Endothelial cell of umbilical vein (primary cell): Measurements from ENCODE around the gene CLIC6. TPM values are rescaled to one million over a fixed set of nuclear protein-coding genes. Genes with fewer than 3 reads are reported as not detected.

Experiments used
- BruUV-seq: library from RNA; stranded (reverse); fragments of 400-500 nt; replicated peaks from 2 replicates; lab custom pipeline; 2021; lab: Mats Ljungman, UMichigan
- CTCF ChIA-PET: fragments of 300-600, 350-600 bp; sonication (Branson Sonifier 250); formaldehyde crosslinking; loops from one replicate; lab custom pipeline; 2021; ENCODE audit warnings: antibody characterized with exemption, inconsistent platforms; lab: Charles Lee
- POLR2A ChIA-PET: fragments of 300-600, 350-600 bp; sonication (Branson Sonifier 250); formaldehyde crosslinking; loops from one replicate; lab custom pipeline; 2021; ENCODE audit warnings: antibody characterized with exemption, inconsistent platforms; lab: Charles Lee
- DNase-seq: peaks from one replicate; pipeline ENCODE4 v3.0.0-alpha.2; 2011; ENCODE audit warnings: low read depth, low spot score
- FAIRE-seq: peaks from 2 replicates; lab custom pipeline; 2011; peaks lifted over from hg19 to GRCh38; lab: Jason Lieb, UNC
- H2AFZ ChIP-seq: 2 replicates; pipeline ENCODE4 v1.6.0; 2012; ENCODE audit warnings: low read depth, low read length, control low read depth, inconsistent platforms
- H3K27ac ChIP-seq: 2 replicates; pipeline ENCODE4 v1.5.1; 2011; ENCODE audit warnings: low read depth, mild to moderate bottlenecking, control low read depth, low read length, moderate library complexity; ENCODE audit not compliant: insufficient read depth
- H3K27me3 ChIP-seq, 2 experiments: 2 replicates each; pipeline versions ENCODE4 v1.6.0 to v1.6.1; 2011; ENCODE audit warnings: low read length in 2 of 2, mixed read lengths in 1 of 2; ENCODE audit not compliant: control insufficient read depth in 2 of 2, insufficient read depth in 2 of 2
- H3K36me3 ChIP-seq, 2 experiments: 2 replicates in 1 of 2; 3 replicates in 1 of 2; pipeline ENCODE4 v1.5.1; 2011; ENCODE audit warnings: low read length in 2 of 2, mild to moderate bottlenecking in 1 of 2, moderate library complexity in 1 of 2; ENCODE audit not compliant: control insufficient read depth in 2 of 2, insufficient read depth in 2 of 2; ENCODE audit errors: extremely low read depth in 1 of 2
- H3K4me1 ChIP-seq: 3 replicates; pipeline ENCODE4 v1.5.1; 2011; ENCODE audit warnings: mild to moderate bottlenecking, low read length; ENCODE audit not compliant: control insufficient read depth, insufficient read depth; ENCODE audit errors: extremely low read depth
- H3K4me2 ChIP-seq: 2 replicates; pipeline ENCODE4 v1.6.1; 2011; ENCODE audit warnings: low read length, control low read depth, mixed read lengths; ENCODE audit not compliant: insufficient read depth
- H3K4me3 ChIP-seq, 3 experiments: fragments of 200-600 bp in 1 of 3; sonication (generic), shearing (Covaris generic) in 1 of 3; replicated peaks in 1 of 3; 2 replicates each; pipeline ENCODE4 v1.5.1; 2011 to 2016; ENCODE audit warnings: control low read depth in 3 of 3, low read length in 3 of 3, mild to moderate bottlenecking in 2 of 3, inconsistent platforms in 1 of 3, low read depth in 1 of 3, moderate library complexity in 1 of 3; ENCODE audit not compliant: insufficient read depth in 1 of 3
- H3K79me2 ChIP-seq: 2 replicates; pipeline ENCODE4 v1.6.0; 2012; ENCODE audit warnings: low read length, inconsistent platforms; ENCODE audit not compliant: control insufficient read depth, insufficient read depth
- H3K9ac ChIP-seq: replicated peaks from 2 replicates; pipeline ENCODE3; 2011; ENCODE audit warnings: low read length, control low read depth; ENCODE audit not compliant: insufficient read depth; ENCODE audit errors: extremely low read depth
- H3K9me1 ChIP-seq: replicated peaks from 3 replicates; pipeline ENCODE4 v1.6.0; 2011; ENCODE audit warnings: mild to moderate bottlenecking, low read length; ENCODE audit not compliant: control insufficient read depth, insufficient read depth; ENCODE audit errors: extremely low read depth
- H3K9me3 ChIP-seq: replicated peaks from 2 replicates; pipeline ENCODE4 v1.5.1; 2012; ENCODE audit warnings: low read length, inconsistent platforms; ENCODE audit not compliant: control insufficient read depth, insufficient read depth
- H4K20me1 ChIP-seq: replicated peaks from 2 replicates; pipeline ENCODE3; 2011; ENCODE audit warnings: mild to moderate bottlenecking, low read length; ENCODE audit not compliant: control insufficient read depth, insufficient read depth; ENCODE audit errors: extremely low read depth
- CTCF ChIP-seq, 2 donors: IDR thresholded peaks; 1 replicate in 1 of 2; 2 replicates in 1 of 2; pipeline ENCODE4 v1.5.1; 2011; ENCODE audit warnings: low read length in 2 of 2, mild to moderate bottlenecking in 2 of 2, moderate library complexity in 2 of 2, control low read depth in 1 of 2, inconsistent platforms in 1 of 2, low read depth in 1 of 2; ENCODE audit not compliant: insufficient read depth in 1 of 2; ENCODE audit errors: extremely low read depth in 1 of 2
- EZH2 ChIP-seq: IDR thresholded peaks from 2 replicates; pipeline ENCODE4 v1.6.1; 2012; ENCODE audit warnings: borderline replicate concordance, low read depth, mild to moderate bottlenecking, moderate library complexity, low read length, inconsistent platforms; ENCODE audit not compliant: severe bottlenecking
- JUN ChIP-seq: IDR thresholded peaks from 2 replicates; pipeline ENCODE4 v1.6.1; 2011; ENCODE audit warnings: borderline replicate concordance, low read depth; ENCODE audit not compliant: insufficient read length, insufficient read depth
- POLR2AphosphoS5 ChIP-seq: IDR thresholded peaks from 2 replicates; pipeline ENCODE4 v1.6.1; 2012; ENCODE audit warnings: low read depth, mild to moderate bottlenecking, control low read depth, low read length, moderate library complexity; ENCODE audit not compliant: insufficient read depth
- dilution Hi-C: fragments of 300-500 bp; cut with MboI; formaldehyde crosslinking; loops from one replicate; pipeline ENCODE4 v1.15.0; 2019; ENCODE audit warnings: low sequenced_read_pairs; ENCODE audit not compliant: extremely low pct_ligation_motif_present
- intact Hi-C: fragments of 100-400 bp; cut with micrococcal nuclease; formaldehyde crosslinking; loops from one replicate; pipeline ENCODE4 v1.10.0; 2022
- polyA plus RNA-seq, 4 experiments: library from polyadenylated mRNA; depleted of rRNA in 3 of 4; stranded (reverse) in 3 of 4; unstranded in 1 of 4; fragments of >200 nt; gene quantifications; 2 replicates each; pipeline versions ENCODE4 v1.2.1 to v1.2.3, GENCODE V29; 2011 to 2012; ENCODE audit warnings: missing spikeins in 1 of 4
- total RNA-seq: library from RNA; stranded (reverse); gene quantifications from 2 replicates; pipeline ENCODE4 v1.2.3, GENCODE V29; 2021

The CLIC6 gene
- total and polyA plus RNA-seq, 2 donors (not counting 3 experiments of a cell fraction or from before 2014, with no cell fraction given) = not detected

GRCh38 chr21:34679051-34679450 is 10.3 kb downstream of the CLIC6 start:
- Histone ChIP-seq H3K9ac (no peak overlapping the region), H3K9me3 (no peaks in the 10 kb centered on the region), H3K79me2 (no peaks in the 10 kb centered on the region), H3K4me2 (no peak overlapping the region), H3K4me1 (no peaks in the 10 kb centered on the region), H3K27me3 (peaks cover 10 to 14% of the 10 kb centered on the region in 2 experiments), H4K20me1 (no peaks in the 10 kb centered on the region), H2AFZ (no peak overlapping the region), H3K36me3 (no peaks in the 10 kb centered on the region), H3K9me1 (no peaks in the 10 kb centered on the region), H3K4me3 (no peak overlapping the region), H3K27ac (no peak overlapping the region)
- no peak for FAIRE-seq
- ChIA-PET POLR2A (no interaction called here), CTCF (interaction anchor here (1.4 to 1.5 kb wide), 2 partner anchors 8 to 13 kb away, joined by 3 to 4 read pairs; no protein-coding TSS in a partner anchor)
- no TSS peak for BruUV-seq
- dilution Hi-C loops = no loop called here
- TF ChIP-seq POLR2AphosphoS5 = no peak
- TF ChIP-seq JUN = no peak
- TF ChIP-seq EZH2 = no peak
- TF ChIP-seq CTCF (IDR thresholded peaks at IDR 0.05; ENCODE audit: extremely low read depth in 1 of 2, insufficient read depth in 1 of 2, low read depth in 1 of 2, low read length in 2 of 2) = no peak
- intact Hi-C loops = no loop called here
- DNase-seq = no peak
